ENCODE data around the gene SETD1A.

GRCh38 chr16:31005350-31006085 lies 48.0 kb downstream of the SETD1A start:
- no peak for TF ChIP-seq CTCF (IDR thresholded peaks at IDR 0.05)
- no peak for TF ChIP-seq POLR2A (IDR thresholded peaks at IDR 0.05)

Data from right lobe of liver (tissue), 4 donors.